IMR-90 (cell line): ENCODE data around the gene CLIC2. TPM values are rescaled to one million over a fixed set of nuclear protein-coding genes. Genes with fewer than 3 reads are reported as not detected.

Experiments
- ATAC-seq: fragments of 200-7000 bp; cut with Tn5 transposase; 2 replicates; pipeline ENCODE4 v1.9.1; 2020; ENCODE audit warnings: low read depth, mild to moderate bottlenecking, moderate library complexity
- BruUV-seq: library from RNA; stranded (reverse); fragments of 400-500 nt; replicated peaks from 2 replicates; lab custom pipeline; 2021; lab: Mats Ljungman, UMichigan
- CTCF ChIA-PET: fragments of 300-600 bp; formaldehyde crosslinking; extraction: SDS; loops from one replicate; lab custom pipeline; 2021; ENCODE audit warnings: antibody characterized with exemption; lab: Yijun Ruan, JAX
- POLR2A ChIA-PET: fragments of 300-600 bp; sonication (Branson Sonifier 250); formaldehyde crosslinking; loops from one replicate; lab custom pipeline; 2022; ENCODE audit warnings: antibody characterized with exemption; ENCODE audit not compliant: unreplicated experiment; lab: Charles Lee
- DNase-seq: peaks from one replicate; pipeline ENCODE4 v3.0.0; 2013
- H2AFZ ChIP-seq: replicated peaks from 2 replicates; pipeline ENCODE3; 2013; ENCODE audit warnings: low read length, mild to moderate bottlenecking; ENCODE audit not compliant: poor library complexity
- H2AK5ac ChIP-seq: 2 replicates; pipeline ENCODE4 v1.6.1; 2013; ENCODE audit warnings: low read depth, low read length, inconsistent platforms
- H2AK9ac ChIP-seq: replicated peaks from 2 replicates; pipeline ENCODE3; 2013; ENCODE audit warnings: mild to moderate bottlenecking, low read depth, low read length, moderate library complexity; ENCODE audit not compliant: poor library complexity
- H2BK120ac ChIP-seq: 2 replicates; pipeline ENCODE4 v1.6.1; 2013; ENCODE audit warnings: low read depth, low read length, inconsistent platforms
- H2BK15ac ChIP-seq: 3 replicates; pipeline ENCODE4 v1.6.1; 2013; ENCODE audit warnings: low read depth, low read length, inconsistent platforms
- H2BK20ac ChIP-seq: 2 replicates; pipeline ENCODE4 v1.6.1; 2013; ENCODE audit warnings: low read depth, mild to moderate bottlenecking, inconsistent platforms, low read length, moderate library complexity
- H2BK5ac ChIP-seq: 2 replicates; pipeline ENCODE4 v1.6.1; 2013; ENCODE audit warnings: mild to moderate bottlenecking, low read depth, low read length, inconsistent platforms; ENCODE audit not compliant: poor library complexity, severe bottlenecking
- H3K14ac ChIP-seq: replicated peaks from 2 replicates; pipeline ENCODE4 v1.6.1; 2013; ENCODE audit warnings: low read depth, low read length, inconsistent platforms
- H3K18ac ChIP-seq: 2 replicates; pipeline ENCODE4 v1.6.1; 2013; ENCODE audit warnings: low read depth, low read length, control low read depth
- H3K23ac ChIP-seq: 2 replicates; pipeline ENCODE4 v1.6.1; 2013; ENCODE audit warnings: low read depth, low read length, inconsistent platforms
- H3K27ac ChIP-seq: 2 replicates; pipeline ENCODE4 v1.5.1; 2013; ENCODE audit warnings: mild to moderate bottlenecking, control low read depth, low read length; ENCODE audit not compliant: insufficient read depth
- H3K27me3 ChIP-seq: 2 replicates; pipeline ENCODE4 v1.6.1; 2013; ENCODE audit warnings: low read length; ENCODE audit not compliant: control insufficient read depth, insufficient read depth
- H3K36me3 ChIP-seq: 2 replicates; pipeline ENCODE4 v1.6.1; 2013; ENCODE audit warnings: low read length, mixed read lengths; ENCODE audit not compliant: control insufficient read depth, insufficient read depth
- H3K4ac ChIP-seq: 2 replicates; pipeline ENCODE4 v1.6.1; 2013; ENCODE audit warnings: low read depth, low read length, inconsistent platforms
- H3K4me1 ChIP-seq: 2 replicates; pipeline ENCODE4 v1.6.1; 2013; ENCODE audit warnings: low read length, mixed read lengths; ENCODE audit not compliant: control insufficient read depth, insufficient read depth
- H3K4me2 ChIP-seq: 2 replicates; pipeline ENCODE4 v1.6.1; 2013; ENCODE audit warnings: low read depth, mild to moderate bottlenecking, control low read depth, low read length, moderate library complexity
- H3K4me3 ChIP-seq: 2 replicates; pipeline ENCODE4 v1.5.1; 2013; ENCODE audit warnings: low read depth, mild to moderate bottlenecking, control low read depth, low read length, moderate library complexity; ENCODE audit not compliant: insufficient read depth
- H3K56ac ChIP-seq: 2 replicates; pipeline ENCODE4 v1.6.1; 2013; ENCODE audit warnings: low read length, inconsistent platforms; ENCODE audit not compliant: insufficient read depth; ENCODE audit errors: extremely low read depth
- H3K79me1 ChIP-seq, 2 experiments: 2 replicates each; pipeline ENCODE4 v1.6.1; 2013; ENCODE audit warnings: low read length in 2 of 2, inconsistent platforms in 1 of 2, low read depth in 1 of 2
- H3K9ac ChIP-seq: 2 replicates; pipeline ENCODE4 v1.6.1; 2013; ENCODE audit warnings: low read depth, low read length, control low read depth
- H3K9me1 ChIP-seq: 2 replicates; pipeline ENCODE4 v1.6.1; 2013; ENCODE audit warnings: low read length, inconsistent platforms; ENCODE audit not compliant: insufficient read depth
- H3K9me3 ChIP-seq: 2 replicates; pipeline ENCODE4 v1.6.1; 2013; ENCODE audit warnings: low read length; ENCODE audit not compliant: control insufficient read depth, insufficient read depth
- H4K20me1 ChIP-seq: 2 replicates; pipeline ENCODE4 v1.6.1; 2013; ENCODE audit warnings: low read length, inconsistent platforms; ENCODE audit not compliant: insufficient read depth
- H4K5ac ChIP-seq: 2 replicates; pipeline ENCODE4 v1.6.1; 2013; ENCODE audit warnings: mild to moderate bottlenecking, low read depth, low read length, control low read depth
- H4K8ac ChIP-seq, 2 experiments: 2 replicates each; pipeline ENCODE4 v1.6.1; 2013; ENCODE audit warnings: low read depth in 2 of 2, low read length in 2 of 2, control low read depth in 1 of 2, inconsistent platforms in 1 of 2
- H4K91ac ChIP-seq: 2 replicates; pipeline ENCODE4 v1.6.1; 2013; ENCODE audit warnings: low read depth, low read length, inconsistent platforms; ENCODE audit not compliant: insufficient read depth
- BHLHE40 ChIP-seq: fragments of 150-350 bp; IDR thresholded peaks from 2 replicates; pipeline ENCODE4 v1.6.1; 2016; ENCODE audit warnings: mild to moderate bottlenecking, low read depth, low read length
- CEBPB ChIP-seq: IDR thresholded peaks from 2 replicates; pipeline ENCODE4 v1.6.1; 2012; ENCODE audit warnings: low read depth, low read length, improper control_type of control experiment
- CHD1 ChIP-seq: IDR thresholded peaks from 2 replicates; pipeline ENCODE4 v1.6.1; 2012; ENCODE audit warnings: low read depth, low read length, improper control_type of control experiment
- RCOR1 ChIP-seq: IDR thresholded peaks from 2 replicates; pipeline ENCODE4 v1.6.1; 2012; ENCODE audit warnings: mild to moderate bottlenecking, low read length, improper control_type of control experiment; ENCODE audit not compliant: insufficient replicate concordance
- USF2 ChIP-seq: fragments of 150-350 bp; IDR thresholded peaks from 2 replicates; pipeline ENCODE4 v1.6.1; 2017; ENCODE audit warnings: mild to moderate bottlenecking, antibody characterized with exemption, low read length, low read depth
- WGBS, 2 experiments: methylation state at CpG; one replicate each; pipeline versions ENCODE4 v1.1.5 to v1.1.7; 2013; ENCODE audit warnings: missing lambda C conversion rate in 2 of 2; ENCODE audit not compliant: insufficient read length in 1 of 2; ENCODE audit errors: extremely low coverage in 2 of 2; 5-methylcytosine and 5-hydroxymethylcytosine counted together
- dilution Hi-C: fragments of 300-500 bp; cut with HindIII; formaldehyde crosslinking; loops from one replicate; pipeline ENCODE4 v1.14.3; 2018; ENCODE audit warnings: low sequenced_read_pairs; ENCODE audit not compliant: unreplicated experiment
- in situ Hi-C: fragments of 300-500 bp; cut with MboI; formaldehyde crosslinking; loops from 3 replicates; pipeline ENCODE4 v1.14.3; 2019; ENCODE audit warnings: low sequenced_read_pairs, inconsistent platforms, mixed read lengths
- intact Hi-C: fragments of 100-400 bp; cut with micrococcal nuclease; formaldehyde crosslinking; loops from 2 replicates; pipeline ENCODE4 v1.10.0; 2022
- polyA plus RNA-seq, 3 experiments: library from polyadenylated mRNA; depleted of rRNA; stranded (reverse); fragments of >200 nt; gene quantifications; 2 replicates each; pipeline ENCODE4 v1.2.3, GENCODE V29; 2012; ENCODE audit warnings: low replicate concordance in 1 of 3
- total RNA-seq: library from RNA; depleted of rRNA; stranded (reverse); fragments of >200 nt; gene quantifications from 2 replicates; pipeline ENCODE4 v1.2.3, GENCODE V29; 2012

CLIC2 gene
- total and polyA plus RNA-seq, 2 of the 4 experiments (the other 2 are of a cell fraction), result 0.07 to 0.18 TPM

DNA sequence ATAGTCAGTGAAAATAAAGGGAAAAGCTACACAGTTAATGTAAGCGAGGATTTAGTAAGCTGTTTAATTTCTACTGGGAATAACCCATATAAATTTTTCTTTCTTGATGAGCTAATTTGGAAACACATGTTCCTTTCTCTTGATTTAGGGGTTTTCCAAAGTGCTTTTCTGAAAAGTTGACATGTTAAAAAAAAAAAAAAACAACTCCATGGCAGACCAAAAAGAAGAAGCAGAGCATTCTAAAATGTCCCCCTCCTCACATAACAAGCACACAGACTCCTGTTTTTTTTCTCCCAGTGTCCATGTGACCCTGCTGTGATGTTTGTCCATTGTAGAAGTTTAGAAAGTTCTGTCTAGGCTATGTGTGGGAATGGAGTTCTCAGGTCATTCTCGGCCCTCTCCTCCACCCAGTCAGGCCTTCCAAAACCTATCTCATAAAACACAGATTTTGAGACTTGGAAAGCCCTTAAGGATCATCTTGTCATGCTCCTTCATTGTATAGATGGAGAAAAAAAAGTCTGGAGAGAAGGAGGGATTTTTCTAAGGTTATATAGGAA is 792 bp downstream of the CLIC2 start:
- BruUV-seq, result no TSS peak
- no peak overlapping the region for H4K8ac ChIP-seq
- no peaks in the 10 kb centered on the region for H3K79me1 ChIP-seq
- H2BK20ac ChIP-seq, result no peak overlapping the region
- no peak overlapping the region for H3K4me2 ChIP-seq
- DNase-seq (no peak), ATAC-seq (no peak)
- H3K18ac ChIP-seq, result no peak overlapping the region
- H3K27ac ChIP-seq, result no peak overlapping the region
- no peak overlapping the region for H3K4me3 ChIP-seq
- no peak overlapping the region for H2AFZ ChIP-seq
- H2AK5ac ChIP-seq, result no peak overlapping the region
- no peak overlapping the region for H4K5ac ChIP-seq
- H3K14ac ChIP-seq, result no peak overlapping the region
- H3K27me3 ChIP-seq, result no peaks in the 10 kb centered on the region
- no peak overlapping the region for H2BK120ac ChIP-seq
- WGBS, 2 experiments, result no CpG with 5 or more reads among the region's 2 CpGs
- dilution Hi-C loops, result no loop called here
- H3K23ac ChIP-seq, result no peak overlapping the region
- H3K36me3 ChIP-seq, result no peaks in the 10 kb centered on the region
- no peak overlapping the region for H3K4ac ChIP-seq
- no peak overlapping the region for H3K56ac ChIP-seq
- H3K9me3 ChIP-seq, result no peaks in the 10 kb centered on the region
- POLR2A ChIA-PET, result no interaction called here
- TF ChIP-seq CHD1 (no peak), USF2 (no peak), RCOR1 (no peak), CEBPB (no peak), BHLHE40 (no peak)
- H3K9ac ChIP-seq, result no peak overlapping the region
- H2BK15ac ChIP-seq, result no peak overlapping the region
- in situ Hi-C loops, result no loop called here
- H2AK9ac ChIP-seq, result no peak overlapping the region
- CTCF ChIA-PET, result no interaction called here
- H4K91ac ChIP-seq, result no peak overlapping the region
- H3K9me1 ChIP-seq, result no peaks in the 10 kb centered on the region
- H3K4me1 ChIP-seq, result no peaks in the 10 kb centered on the region
- intact Hi-C loops, result no loop called here
- no peak overlapping the region for H2BK5ac ChIP-seq
- no peaks in the 10 kb centered on the region for H4K20me1 ChIP-seq
